GM12865 (cell line): ENCODE results near the gene PIK3C3.
A peak's percentile ranks its signal among the peaks of the same experiment; 100 is the strongest.
"Not testable (repeated sequence)": the region's sequence is repeated elsewhere in the genome, so short reads cannot be mapped to it uniquely, and the experiment has no call there.

Experiments
- DNase-seq: peaks from one replicate; pipeline ENCODE4 v3.0.0; 2010; ENCODE audit warnings: low read depth
- H3K4me3 ChIP-seq: 2 replicates; pipeline ENCODE4 v1.5.1; 2011; ENCODE audit warnings: mild to moderate bottlenecking, low read depth, low read length, control low read depth
- CTCF ChIP-seq: IDR thresholded peaks from 2 replicates; pipeline ENCODE4 v1.5.1; 2011; ENCODE audit warnings: low read length, control low read depth, low read depth, inconsistent platforms; ENCODE audit not compliant: insufficient read depth; ENCODE audit errors: missing control alignments

The PIK3C3 gene

GRCh38 chr18:42107287-42107686, 152.3 kb downstream of the PIK3C3 start:
- TF ChIP-seq CTCF: no peak
- no peak overlapping the region for H3K4me3 ChIP-seq
- no peak for DNase-seq

GRCh38 chr18:42107691-42108450, 152.8 kb downstream of the PIK3C3 start:
- no peak overlapping the region for H3K4me3 ChIP-seq
- no peak for TF ChIP-seq CTCF
- DNase-seq: no peak

GRCh38 chr18:42112147-42112546, 157.1 kb downstream of the PIK3C3 start:
- H3K4me3 ChIP-seq, DNase-seq: not testable (repeated sequence)

GRCh38 chr18:42112657-42113420, 157.8 kb downstream of the PIK3C3 start:
- H3K4me3 ChIP-seq: no peak overlapping the region
- DNase-seq: no peak
- no peak for TF ChIP-seq CTCF

- TF ChIP-seq CTCF: no peak
- DNase-seq: no peak
- H3K4me3 ChIP-seq: no peak overlapping the region
These were observed 158.6 kb downstream of the PIK3C3 start for GRCh38 chr18:42113529-42114191.

- TF ChIP-seq CTCF: peak; percentile 77
- DNase-seq: peak; percentile 77
These were observed 159.4 kb downstream of the PIK3C3 start for GRCh38 chr18:42114310-42114943.

GRCh38 chr18:42126586-42126985, 171.6 kb downstream of the PIK3C3 start:
- no peak for TF ChIP-seq CTCF
- no peak for DNase-seq
- H3K4me3 ChIP-seq: no peak overlapping the region

More at GRCh38 chr18:42114310-42114943, 159.4 kb downstream of the PIK3C3 start:
- H3K4me3 ChIP-seq: no peak overlapping the region
